AG04449 (cell line): ENCODE measurements around the gene CD44.

Experiments
- CTCF ChIA-PET: fragments of 350-600 bp; formaldehyde crosslinking; extraction: SDS; loops from one replicate; lab custom pipeline; 2021; ENCODE audit warnings: antibody characterized with exemption; lab: Yijun Ruan, JAX
- POLR2A ChIA-PET: fragments of 400-600, 350-600 bp; formaldehyde crosslinking; extraction: SDS; loops from one replicate; lab custom pipeline; 2020; ENCODE audit warnings: antibody characterized with exemption, inconsistent platforms; lab: Yijun Ruan, JAX
- DNase-seq: peaks from one replicate; pipeline ENCODE4 v3.0.0-alpha.2; 2010; ENCODE audit warnings: low read depth, low spot score
- H3K4me3 ChIP-seq: 2 replicates; pipeline ENCODE4 v1.5.1; 2011; ENCODE audit warnings: low read depth, mild to moderate bottlenecking, control low read depth, low read length
- CTCF ChIP-seq: IDR thresholded peaks from one replicate; pipeline ENCODE4 v1.5.1; 2011; ENCODE audit warnings: mild to moderate bottlenecking, moderate library complexity, low read length, control low read depth, inconsistent platforms; ENCODE audit not compliant: insufficient read depth; ENCODE audit errors: missing control alignments

Gene CD44

GRCh38 chr11:35250192-35250591, 111.2 kb downstream of the CD44 start:
- CTCF ChIA-PET: interaction anchor here (0.9 kb wide), 1 partner anchor 13 kb away, joined by 3 read pairs; no protein-coding TSS in a partner anchor
- POLR2A ChIA-PET: no interaction called here
- DNase-seq: no peak
- no peak for TF ChIP-seq CTCF
- H3K4me3 ChIP-seq: no peak overlapping the region

DNA sequence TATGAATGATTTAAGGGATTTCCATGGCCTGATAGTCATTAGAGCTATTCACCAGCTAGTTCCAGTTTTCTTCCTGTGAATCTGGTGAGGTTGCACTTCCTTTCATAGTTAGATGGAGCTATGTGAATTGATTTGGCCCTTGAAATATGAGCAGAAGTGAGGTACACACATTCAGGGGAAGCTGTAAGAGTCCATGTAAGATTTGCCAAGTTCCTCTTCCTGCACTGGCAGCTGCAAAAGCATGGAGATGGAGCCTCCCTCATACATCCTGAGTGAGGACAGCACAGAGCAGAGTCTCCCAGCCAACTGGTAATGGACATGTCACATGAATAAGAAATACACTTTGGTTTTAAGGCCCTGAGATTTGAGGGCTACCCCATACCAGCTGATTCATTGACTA, 111.7 kb downstream of the CD44 start:
- DNase-seq: no peak
- no peak for TF ChIP-seq CTCF
- CTCF ChIA-PET: interaction anchor here (0.9 kb wide), 1 partner anchor 13 kb away, joined by 3 read pairs; no protein-coding TSS in a partner anchor
- no peak overlapping the region for H3K4me3 ChIP-seq
- POLR2A ChIA-PET: no interaction called here

- CTCF ChIA-PET: interaction anchor here (0.6 kb wide), 2 partner anchors 20 to 140 kb away, joined by 3 read pairs; no protein-coding TSS in a partner anchor
- no peak for TF ChIP-seq CTCF
- no peak overlapping the region for H3K4me3 ChIP-seq
- no peak for DNase-seq
- POLR2A ChIA-PET: no interaction called here
These were observed 114.3 kb downstream of the CD44 start for GRCh38 chr11:35253237-35253636.

GRCh38 chr11:35255514-35255913, 116.5 kb downstream of the CD44 start:
- DNase-seq: no peak
- no peak for TF ChIP-seq CTCF
- no peak overlapping the region for H3K4me3 ChIP-seq
- CTCF ChIA-PET: no interaction called here
- POLR2A ChIA-PET: no interaction called here

DNA sequence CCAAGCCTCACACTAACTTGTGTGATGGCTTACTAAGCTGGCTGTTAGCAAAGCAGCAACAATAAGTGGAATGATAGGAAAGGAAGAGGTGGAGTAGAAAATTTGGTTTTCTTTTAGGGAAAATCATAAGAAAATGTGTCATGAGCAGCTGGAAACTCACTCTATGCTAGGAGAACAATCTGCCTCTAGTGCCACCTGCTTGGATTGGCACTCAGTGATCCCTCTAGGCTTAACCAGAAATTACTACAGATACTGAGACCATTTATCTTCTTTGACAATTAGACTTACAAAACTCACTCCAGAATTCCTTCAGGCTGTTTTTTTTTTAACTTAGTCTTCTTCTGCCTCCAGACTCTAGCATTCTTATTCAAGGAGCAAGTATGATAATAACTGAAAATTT, 117.3 kb downstream of the CD44 start:
- H3K4me3 ChIP-seq: no peak overlapping the region
- DNase-seq: no peak
- TF ChIP-seq CTCF: no peak
- CTCF ChIA-PET: no interaction called here
- POLR2A ChIA-PET: no interaction called here

DNA sequence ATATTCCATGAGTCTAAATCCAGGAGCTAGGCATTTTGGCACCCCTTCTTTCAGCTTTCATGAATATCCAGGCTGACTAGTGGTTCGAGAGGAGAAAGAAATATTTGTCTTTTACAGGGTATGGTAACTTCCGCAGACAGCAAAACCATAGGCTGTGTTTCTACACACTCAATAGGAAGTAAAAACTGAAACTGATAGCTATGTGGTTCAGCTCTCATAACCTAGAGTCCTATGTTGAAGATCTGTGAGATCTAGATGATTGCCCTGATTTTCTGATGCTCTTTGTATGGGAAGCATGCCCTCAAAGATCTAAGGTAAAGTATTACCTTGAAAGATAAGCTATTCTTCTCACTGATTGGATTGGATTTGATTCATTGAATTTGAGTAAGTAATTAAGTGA, 118.3 kb downstream of the CD44 start:
- no peak for DNase-seq
- no peak overlapping the region for H3K4me3 ChIP-seq
- POLR2A ChIA-PET: no interaction called here
- CTCF ChIA-PET: no interaction called here
- no peak for TF ChIP-seq CTCF
